GM23338 (cell line): Measurements from ENCODE around the gene JRKL. TPM values are rescaled to one million over a fixed set of nuclear protein-coding genes. Genes with fewer than 3 reads are reported as not detected.

ENCODE experiments used
- ATAC-seq: fragments of 200-7000 bp; cut with Tn5 transposase; 3 replicates; pipeline ENCODE4 v1.9.1; 2020
- DNase-seq: peaks from one replicate; pipeline ENCODE4 v3.0.0-alpha.2; 2015; ENCODE audit warnings: low spot score
- H2AFZ ChIP-seq: fragments of 200-600 bp; sonication (generic); 2 replicates; pipeline ENCODE4 v1.8.0; 2016; ENCODE audit warnings: antibody characterized with exemption, mild to moderate bottlenecking, moderate library complexity
- H3F3A ChIP-seq: fragments of 200-600 bp; sonication (generic); replicated peaks from 2 replicates; pipeline ENCODE4 v1.8.0; 2017; ENCODE audit warnings: antibody characterized with exemption, mixed run types, low read depth
- H3K27ac ChIP-seq: fragments of 200-600 bp; sonication (generic); 2 replicates; pipeline ENCODE4 v1.6.1; 2016; ENCODE audit warnings: low read depth
- H3K27me3 ChIP-seq: fragments of 200-600 bp; sonication (generic); 2 replicates; pipeline ENCODE4 v1.8.0; 2016; ENCODE audit warnings: mild to moderate bottlenecking, mixed run types, moderate library complexity; ENCODE audit not compliant: insufficient read depth
- H3K36me3 ChIP-seq: fragments of 200-600 bp; sonication (generic); 2 replicates; pipeline ENCODE4 v1.8.0; 2016; ENCODE audit warnings: mild to moderate bottlenecking; ENCODE audit not compliant: insufficient read depth
- H3K4me1 ChIP-seq: fragments of 200-600 bp; sonication (generic); 2 replicates; pipeline ENCODE4 v1.8.0; 2016; ENCODE audit warnings: mild to moderate bottlenecking, moderate library complexity; ENCODE audit not compliant: insufficient read depth
- H3K4me2 ChIP-seq: fragments of 200-600 bp; sonication (generic); 2 replicates; pipeline ENCODE4 v1.7.1; 2017; ENCODE audit warnings: mixed run types
- H3K4me3 ChIP-seq: fragments of 200-600 bp; sonication (generic); 2 replicates; pipeline ENCODE4 v1.6.1; 2016; ENCODE audit warnings: mixed run types
- H3K79me2 ChIP-seq: fragments of 200-600 bp; sonication (generic); replicated peaks from 2 replicates; pipeline ENCODE4 v1.8.0; 2017; ENCODE audit warnings: mild to moderate bottlenecking; ENCODE audit not compliant: insufficient read depth
- H3K9me2 ChIP-seq: fragments of 200-600 bp; sonication (generic); 2 replicates; pipeline ENCODE4 v1.8.0; 2017; ENCODE audit not compliant: insufficient read depth
- H4K20me1 ChIP-seq: fragments of 200-600 bp; sonication (generic); replicated peaks from 2 replicates; pipeline ENCODE4 v1.8.0; 2017; ENCODE audit warnings: mild to moderate bottlenecking; ENCODE audit not compliant: insufficient read depth
- H3K27ac Mint-ChIP-seq: 2 replicates; pipeline ENCODE4 v1.8.0; 2020; ENCODE audit warnings: inconsistent platforms, mild to moderate bottlenecking, moderate library complexity, mixed read lengths
- H3K27me3 Mint-ChIP-seq: 3 replicates; pipeline ENCODE4 v1.8.0; 2022; ENCODE audit warnings: low read depth, mild to moderate bottlenecking, moderate library complexity, mixed read lengths, inconsistent platforms; ENCODE audit not compliant: insufficient read depth, poor library complexity
- H3K36me3 Mint-ChIP-seq: 3 replicates; pipeline ENCODE4 v1.8.0; 2021; ENCODE audit warnings: low read depth, mild to moderate bottlenecking, inconsistent platforms, moderate library complexity, mixed read lengths
- H3K4me1 Mint-ChIP-seq: 3 replicates; pipeline ENCODE4 v1.8.0; 2020; ENCODE audit warnings: mild to moderate bottlenecking, inconsistent platforms, mixed read lengths
- H3K4me3 Mint-ChIP-seq: 3 replicates; pipeline ENCODE4 v1.8.0; 2021; ENCODE audit warnings: moderate library complexity, mild to moderate bottlenecking, inconsistent platforms, mixed read lengths
- H3K9me3 Mint-ChIP-seq: 3 replicates; pipeline ENCODE4 v1.8.0; 2020; ENCODE audit warnings: moderate library complexity, mild to moderate bottlenecking, inconsistent platforms, mixed read lengths
- CREB1 ChIP-seq: fragments of 250-450 bp; sonication (Bioruptor Pico); IDR thresholded peaks from 2 replicates; pipeline ENCODE4 v1.5.0; 2020; ENCODE audit warnings: low read depth, mild to moderate bottlenecking, moderate library complexity
- CTCF ChIP-seq, 2 experiments: fragments of 200-600 bp in 1 of 2; sonication (generic) in 1 of 2; conservative IDR thresholded peaks; 2 replicates each; pipeline versions ENCODE4 v1.5.1 to v1.6.1; 2016 to 2017; ENCODE audit warnings: antibody characterized with exemption in 2 of 2, low read depth in 2 of 2, mild to moderate bottlenecking in 2 of 2, moderate library complexity in 1 of 2
- ETS1 ChIP-seq: IDR thresholded peaks from 2 replicates; pipeline ENCODE4 v1.6.1; 2016; ENCODE audit warnings: antibody characterized with exemption
- JUNB ChIP-seq: IDR thresholded peaks from one replicate; pipeline ENCODE4 v1.6.1; 2016; ENCODE audit warnings: antibody characterized with exemption; ENCODE audit not compliant: unreplicated experiment
- NANOG ChIP-seq: IDR thresholded peaks from 2 replicates; pipeline ENCODE4 v1.6.1; 2016; ENCODE audit warnings: antibody characterized with exemption, borderline replicate concordance
- REST ChIP-seq: IDR thresholded peaks from one replicate; pipeline ENCODE4 v1.6.1; 2018; ENCODE audit warnings: antibody characterized with exemption; ENCODE audit not compliant: unreplicated experiment
- STAT1 ChIP-seq: IDR thresholded peaks from one replicate; pipeline ENCODE4 v1.6.1; 2016; ENCODE audit warnings: antibody characterized with exemption; ENCODE audit not compliant: unreplicated experiment
- ZNF114 ChIP-seq: fragments of 250-450 bp; sonication (Bioruptor Pico); IDR thresholded peaks from 2 replicates; pipeline ENCODE4 v1.5.0; 2020; ENCODE audit warnings: mild to moderate bottlenecking, moderate library complexity
- ZNF331 ChIP-seq: fragments of 250-450 bp; sonication (Bioruptor Pico); IDR thresholded peaks from 2 replicates; pipeline ENCODE4 v1.5.0; 2020; ENCODE audit warnings: low read depth, mild to moderate bottlenecking, moderate library complexity
- polyA plus RNA-seq: library from polyadenylated mRNA; unstranded; fragments of >200 nt; fragmentation: Nextera tagmentation; extraction: Ambion mirVana; gene quantifications from 2 replicates; pipeline ENCODE4 v1.2.1, GENCODE V29; 2016
- total RNA-seq: library from RNA; depleted of rRNA; stranded (reverse); fragments of >200 nt; shearing (Covaris generic); gene quantifications from 2 replicates; pipeline ENCODE4 v1.2.3, GENCODE V29; 2014

The JRKL gene
- total and polyA plus RNA-seq, 2 experiments from 2014 or later = 3.8 to 5.2 TPM

- no peaks in the 10 kb centered on the region; the same call in 1 of the 2 replicates for H3K36me3 ChIP-seq
- no peaks in the 10 kb centered on the region for H3K27me3 ChIP-seq
- H3K27ac ChIP-seq = peak overlapping the region; percentile 95
- peak overlapping the region; percentile 82 for H3K4me2 ChIP-seq
- H3K27me3 Mint-ChIP-seq = peaks cover 1% of the 10 kb centered on the region
- peak; percentile 77 for ATAC-seq
- peaks cover 15% of the 10 kb centered on the region; the same call in 2 of the 3 replicates for H3K36me3 Mint-ChIP-seq
- no peaks in the 10 kb centered on the region for H3K9me2 ChIP-seq
- DNase-seq = peak; percentile 88
- H3K79me2 ChIP-seq = peaks cover 35% of the 10 kb centered on the region
- TF ChIP-seq ETS1 (no peak), REST (no peak), ZNF331 (CRISPR knock-in tag) (no peak), STAT1 (no peak), JUNB (no peak), CTCF (conservative IDR thresholded peaks at IDR 0.05; ENCODE audit: low read depth in 2 of 2) (no peak), ZNF114 (CRISPR knock-in tag) (no peak), CREB1 (CRISPR knock-in tag) (peak; percentile 82), NANOG (no peak)
- peaks cover 11% of the 10 kb centered on the region for H3K4me1 Mint-ChIP-seq
- H3K4me1 ChIP-seq = 0 out of 2 replicates have a peak, but pooled peaks cover 11% of the 10 kb centered on the region
- H3K4me3 Mint-ChIP-seq = peak overlapping the region; percentile 95
- no peaks in the 10 kb centered on the region for H4K20me1 ChIP-seq
- peaks cover 5% of the 10 kb centered on the region; the same call in 1 of the 2 replicates for H3F3A ChIP-seq
- peaks cover 10% of the 10 kb centered on the region; the same call in 2 of the 3 replicates for H3K9me3 Mint-ChIP-seq
- H2AFZ ChIP-seq = peak overlapping the region; percentile 53
- H3K27ac Mint-ChIP-seq = peak overlapping the region; percentile 98
- H3K4me3 ChIP-seq = peak overlapping the region; percentile 64
Measured at GRCh38 chr11:96388891-96389719, 708 bp upstream of the JRKL start.
